Epithelial cell of esophagus (primary cell): ENCODE measurements around the gene POLA1.

Experiments
- DNase-seq: peaks from one replicate; pipeline ENCODE4 v3.0.0; 2010; ENCODE audit warnings: low read depth
- H3K4me3 ChIP-seq: 2 replicates; pipeline ENCODE4 v1.5.1; 2011; ENCODE audit warnings: mild to moderate bottlenecking, low read length, control low read depth
- TF ChIP-seq, protein P1 (sequence below): IDR thresholded peaks from 2 replicates; pipeline ENCODE4 v1.5.1; 2011; ENCODE audit warnings: low read depth, mild to moderate bottlenecking, low read length, control low read depth, inconsistent platforms; ENCODE audit not compliant: insufficient read depth; ENCODE audit errors: missing control alignments

Gene POLA1

GRCh38 chrX:24846550-24847150 lies 152.9 kb downstream of the POLA1 start:
- TF ChIP-seq, protein P1, sequence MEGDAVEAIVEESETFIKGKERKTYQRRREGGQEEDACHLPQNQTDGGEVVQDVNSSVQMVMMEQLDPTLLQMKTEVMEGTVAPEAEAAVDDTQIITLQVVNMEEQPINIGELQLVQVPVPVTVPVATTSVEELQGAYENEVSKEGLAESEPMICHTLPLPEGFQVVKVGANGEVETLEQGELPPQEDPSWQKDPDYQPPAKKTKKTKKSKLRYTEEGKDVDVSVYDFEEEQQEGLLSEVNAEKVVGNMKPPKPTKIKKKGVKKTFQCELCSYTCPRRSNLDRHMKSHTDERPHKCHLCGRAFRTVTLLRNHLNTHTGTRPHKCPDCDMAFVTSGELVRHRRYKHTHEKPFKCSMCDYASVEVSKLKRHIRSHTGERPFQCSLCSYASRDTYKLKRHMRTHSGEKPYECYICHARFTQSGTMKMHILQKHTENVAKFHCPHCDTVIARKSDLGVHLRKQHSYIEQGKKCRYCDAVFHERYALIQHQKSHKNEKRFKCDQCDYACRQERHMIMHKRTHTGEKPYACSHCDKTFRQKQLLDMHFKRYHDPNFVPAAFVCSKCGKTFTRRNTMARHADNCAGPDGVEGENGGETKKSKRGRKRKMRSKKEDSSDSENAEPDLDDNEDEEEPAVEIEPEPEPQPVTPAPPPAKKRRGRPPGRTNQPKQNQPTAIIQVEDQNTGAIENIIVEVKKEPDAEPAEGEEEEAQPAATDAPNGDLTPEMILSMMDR: no peak
- no peak for DNase-seq
- no peak overlapping the region for H3K4me3 ChIP-seq

- no peak overlapping the region for H3K4me3 ChIP-seq
- no peak for DNase-seq
- TF ChIP-seq, protein P1: no peak
These were observed 157.6 kb downstream of the POLA1 start for GRCh38 chrX:24851289-24851688.

DNA sequence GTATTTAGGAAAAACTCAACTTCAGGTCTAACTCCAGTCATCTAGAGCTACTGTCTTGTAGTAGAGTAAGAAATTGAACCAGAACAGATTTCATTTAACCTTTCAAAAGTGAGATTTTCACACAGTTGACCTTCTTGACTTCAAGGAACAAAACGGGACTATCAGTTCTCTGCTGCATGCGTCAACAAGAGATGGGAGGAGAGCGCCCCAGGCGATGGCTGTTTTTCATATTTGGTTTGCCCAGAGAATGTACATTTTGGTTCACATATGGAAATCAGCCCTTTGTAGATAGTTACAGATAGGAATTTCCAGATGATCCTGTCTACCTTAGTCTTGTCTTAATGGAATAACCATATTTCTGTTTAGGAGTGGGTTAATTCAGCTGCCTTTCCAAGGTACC lies 158.1 kb downstream of the POLA1 start:
- TF ChIP-seq, protein P1: no peak

DNA sequence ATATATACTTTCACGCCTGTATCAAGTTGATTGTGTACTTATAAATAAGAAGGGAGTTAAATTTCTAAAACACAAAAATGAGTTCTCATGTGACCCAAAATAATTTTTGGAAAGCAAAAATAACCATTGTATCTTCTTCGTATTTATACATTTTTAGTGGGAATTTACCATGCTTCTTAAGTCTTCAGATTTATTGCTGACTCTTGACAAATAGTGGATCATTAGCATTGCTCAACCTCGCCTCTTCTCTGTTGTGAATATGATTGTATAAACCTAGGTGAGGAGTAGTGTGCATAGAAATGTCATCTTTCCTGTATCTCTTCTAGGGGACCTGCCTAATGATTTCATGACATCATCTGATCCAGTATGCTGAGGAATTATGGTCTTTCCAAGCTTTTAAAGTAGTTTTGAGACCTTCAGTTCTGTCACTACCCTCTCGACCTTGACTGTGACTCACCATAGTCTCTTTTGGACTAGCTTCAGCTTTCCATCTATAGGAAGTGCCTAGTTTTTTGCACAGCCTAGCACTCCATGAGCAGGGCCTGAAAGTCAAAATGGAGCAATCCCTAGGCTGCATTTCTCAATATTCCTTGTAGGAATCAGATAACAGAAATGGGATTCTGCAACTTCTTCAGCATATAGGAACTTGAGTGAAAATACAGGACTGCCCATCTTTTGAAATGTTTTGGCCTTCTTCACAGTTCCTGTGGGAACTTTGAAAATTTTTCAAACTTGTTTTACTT lies 164.5 kb downstream of the POLA1 start:
- TF ChIP-seq, protein P1: no peak
- no peak overlapping the region for H3K4me3 ChIP-seq
- no peak for DNase-seq

More for the DNA sequence above, 158.1 kb downstream of the POLA1 start:
- no peak for DNase-seq
- no peak overlapping the region for H3K4me3 ChIP-seq

- TF ChIP-seq, protein P1: no peak
- H3K4me3 ChIP-seq: no peak overlapping the region
- no peak for DNase-seq
These were observed 165.6 kb downstream of the POLA1 start for GRCh38 chrX:24859211-24859841.

- TF ChIP-seq, protein P1: no peak
- H3K4me3 ChIP-seq: no peak overlapping the region
These were observed 166.4 kb downstream of the POLA1 start for GRCh38 chrX:24860140-24860539.

More at GRCh38 chrX:24860140-24860539, 166.4 kb downstream of the POLA1 start:
- DNase-seq: no peak
